GM19397 (cell line): ENCODE data around the gene LKAAEAR1.
A peak's percentile ranks its signal among the peaks of the same experiment; 100 is the strongest.

Source experiments
- ATAC-seq: cut with Tn5 transposase; IDR thresholded peaks from one replicate; pipeline ENCODE4 v1.9.1; 2021; ENCODE audit warnings: mild to moderate bottlenecking, moderate library complexity; ENCODE audit not compliant: unreplicated experiment

LKAAEAR1 gene

GRCh38 chr20:64080013-64080812, 4.0 kb downstream of the LKAAEAR1 start, which contains the start of gene OPRL1:
OPRL1 (plus strand) TSS chr20:64080082; CDS start chr20:64092721, 12,639 bp downstream.
- ATAC-seq = no peak

DNA sequence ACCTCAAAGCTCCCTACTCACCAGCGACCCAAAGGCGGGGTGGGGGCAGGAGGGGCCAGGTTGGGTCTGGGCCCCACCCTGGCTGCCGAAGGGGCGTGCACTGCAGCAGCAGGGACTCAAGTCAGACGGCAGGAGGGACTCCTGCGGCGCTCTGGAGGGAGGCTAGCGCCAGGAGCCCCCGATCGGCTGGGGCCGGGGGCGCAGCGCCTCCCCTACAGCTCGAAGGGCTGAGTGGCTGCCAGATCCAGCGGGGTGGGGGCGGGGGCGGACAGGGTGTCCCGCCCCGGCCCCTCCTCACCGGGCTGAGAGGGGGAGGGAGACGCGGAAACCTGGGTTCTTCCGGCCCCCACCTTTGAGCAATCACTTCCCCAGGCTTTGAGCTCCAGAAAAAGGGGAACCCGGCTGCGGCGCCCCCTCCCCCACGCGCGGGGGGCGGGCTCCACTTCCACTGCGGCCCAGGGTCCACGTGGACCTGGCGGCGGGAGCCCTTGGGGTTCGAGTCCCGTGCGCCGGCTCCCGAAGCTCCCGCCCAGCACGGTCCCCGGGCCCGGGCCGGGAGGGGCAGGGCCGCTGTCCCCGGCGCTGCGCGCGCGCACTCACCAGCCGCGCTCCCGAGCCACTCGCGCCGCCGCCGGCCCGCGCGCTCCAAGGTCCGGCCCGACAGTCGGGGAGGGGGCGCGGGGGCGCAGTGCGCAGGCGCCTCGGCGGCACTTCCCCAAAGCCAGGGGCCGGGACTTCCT, 4.8 kb downstream of the LKAAEAR1 start, which contains the start of gene RGS19:
Gene RGS19, minus strand, starts transcription at position 246 of the 740 bp plus-strand sequence. CDS start 2,632 bp downstream, outside the sequence.
- peak; percentile 49 for ATAC-seq

DNA sequence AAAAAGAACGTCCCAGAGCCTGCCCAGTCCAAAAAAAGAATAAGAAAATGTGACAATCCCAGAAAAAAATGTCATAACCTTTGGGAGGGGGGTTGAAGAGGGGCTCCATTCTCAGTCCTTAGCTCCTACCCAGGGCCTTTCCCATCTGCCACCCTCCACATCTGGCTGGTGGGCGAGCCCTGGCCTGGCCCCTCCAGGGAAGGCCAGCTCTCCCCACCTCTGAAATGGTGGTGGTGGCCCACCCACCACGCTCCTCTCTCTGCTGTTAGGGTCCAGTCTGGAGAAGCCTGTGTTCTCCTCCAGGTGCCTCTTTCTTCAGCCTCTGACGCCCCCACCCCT, 5.3 kb downstream of the LKAAEAR1 start:
- ATAC-seq = no peak

GRCh38 chr20:64077876-64078551, 6.2 kb downstream of the LKAAEAR1 start:
- ATAC-seq = no peak

DNA sequence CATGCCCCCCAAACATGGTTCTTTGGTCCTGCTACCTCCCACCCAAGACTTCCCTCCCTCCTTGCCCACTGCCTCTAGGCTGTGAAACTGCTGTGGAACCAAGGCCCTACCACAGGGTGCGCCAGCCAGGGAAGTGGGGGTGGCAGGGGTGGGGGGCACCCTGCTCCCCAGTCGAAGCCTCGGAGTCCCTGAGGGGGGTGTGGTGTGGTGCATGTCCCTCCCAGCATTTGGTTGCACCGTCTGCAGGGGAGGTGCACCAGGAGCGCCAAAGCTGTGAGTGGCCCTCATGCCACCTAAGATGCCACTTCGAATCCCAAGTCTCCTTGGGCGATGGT, 6.7 kb downstream of the LKAAEAR1 start:
- ATAC-seq = no peak

GRCh38 chr20:64077094-64077493, 7.1 kb downstream of the LKAAEAR1 start:
- ATAC-seq = no peak

GRCh38 chr20:64076061-64076997, 7.9 kb downstream of the LKAAEAR1 start:
- no peak for ATAC-seq

DNA sequence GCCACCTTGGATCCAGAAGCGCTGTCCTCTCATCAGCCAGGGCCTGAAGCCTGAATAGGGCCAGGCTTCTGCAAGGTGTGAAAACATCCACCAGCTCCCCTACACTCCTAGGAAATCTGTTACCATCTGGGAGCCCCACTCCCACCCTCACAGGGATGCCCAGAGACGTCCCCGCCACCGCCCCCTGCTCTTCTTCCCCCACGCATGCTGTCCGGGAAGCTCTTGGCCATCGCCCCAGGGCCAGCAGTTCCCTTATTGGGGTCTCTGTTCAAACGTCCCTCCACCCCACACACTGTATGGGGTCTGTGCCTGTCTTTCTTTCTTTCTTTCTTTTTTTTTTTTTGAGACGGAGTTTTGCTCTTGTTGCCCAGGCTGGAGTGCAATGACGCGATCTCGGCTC, 8.6 kb downstream of the LKAAEAR1 start:
- no peak for ATAC-seq

DNA sequence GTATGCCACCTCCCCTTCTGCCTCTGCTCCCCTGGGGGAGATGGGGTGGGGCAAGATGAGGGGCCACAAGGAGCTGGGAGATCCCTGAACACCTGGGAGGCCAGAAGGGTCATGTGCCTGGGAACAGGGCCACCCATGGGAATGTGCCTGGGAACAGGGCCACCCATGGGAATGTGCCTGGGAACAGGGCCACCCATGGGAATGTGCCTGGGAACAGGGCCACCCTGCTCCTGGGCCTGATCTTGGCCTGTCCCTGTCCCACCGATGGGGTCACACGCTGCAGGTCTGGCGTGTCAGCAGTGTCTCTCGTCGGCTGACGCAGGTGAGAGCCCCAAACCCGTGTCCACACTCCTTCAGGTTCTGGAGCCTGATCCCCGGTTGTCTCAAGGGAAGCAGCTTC, 9.2 kb downstream of the LKAAEAR1 start:
- ATAC-seq = no peak

DNA sequence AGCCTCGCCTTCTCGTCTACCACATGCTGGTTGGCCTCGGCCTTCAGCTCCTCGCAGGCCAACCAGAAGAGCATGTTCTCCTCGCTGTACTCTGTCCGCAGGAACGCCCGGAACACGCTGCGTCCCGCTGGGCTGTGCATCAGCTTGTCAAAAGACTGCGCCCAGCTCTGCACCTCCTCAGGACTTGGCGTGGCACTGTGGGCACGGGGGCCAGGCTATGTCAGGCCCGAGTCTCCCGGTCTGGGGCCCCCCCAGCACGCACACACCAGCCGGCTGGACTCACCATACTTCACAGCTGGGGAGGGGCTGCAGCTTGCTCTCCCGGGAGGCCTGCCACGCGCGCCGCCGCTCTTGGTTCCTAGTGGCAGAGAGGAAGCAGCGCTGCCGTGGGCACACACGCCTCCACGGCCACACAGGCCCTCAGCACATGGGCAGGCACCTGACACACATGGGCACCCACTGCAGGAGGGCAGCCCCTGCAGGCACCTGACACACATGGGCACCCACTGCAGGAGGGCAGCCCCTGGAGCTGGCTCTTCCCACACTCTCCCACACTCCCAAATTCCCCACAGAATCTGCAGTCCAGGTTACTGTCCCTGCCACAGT, 9.9 kb downstream of the LKAAEAR1 start:
- ATAC-seq = no peak

DNA sequence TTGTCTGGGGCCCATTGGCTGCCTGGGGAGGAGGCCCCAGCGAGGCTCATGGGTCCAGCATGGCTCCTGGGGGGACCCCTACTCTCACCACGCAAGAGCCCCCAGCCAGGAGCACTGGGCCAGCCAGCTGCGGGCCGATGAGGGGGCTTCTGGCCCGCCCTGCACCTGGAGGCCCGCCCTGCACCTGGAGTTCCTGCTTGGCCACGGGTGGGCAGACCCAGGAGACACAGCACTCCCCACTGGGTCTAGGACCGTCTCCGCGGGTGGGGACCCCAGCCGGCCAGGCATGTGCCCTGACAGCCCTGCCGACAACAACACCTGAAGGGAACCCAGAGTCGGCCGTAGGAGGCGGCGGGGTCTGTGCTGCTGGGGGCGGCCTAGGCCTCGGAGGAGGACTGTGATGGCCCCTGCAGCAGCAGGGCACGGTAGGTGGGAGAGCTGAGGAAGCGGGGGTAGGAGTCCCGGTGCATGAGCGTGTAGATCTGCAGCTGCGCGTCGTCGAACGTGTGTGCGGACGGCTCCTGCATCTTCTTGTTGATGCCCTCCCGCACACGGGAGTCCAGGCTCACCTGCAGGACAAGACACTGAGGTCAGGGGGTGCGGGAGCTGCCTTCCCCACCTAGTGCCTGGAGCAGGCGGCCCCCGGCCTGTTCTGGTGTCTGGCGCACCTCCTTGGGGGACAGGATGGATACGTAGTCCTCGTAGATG, 10.6 kb downstream of the LKAAEAR1 start:
- no peak for ATAC-seq

DNA sequence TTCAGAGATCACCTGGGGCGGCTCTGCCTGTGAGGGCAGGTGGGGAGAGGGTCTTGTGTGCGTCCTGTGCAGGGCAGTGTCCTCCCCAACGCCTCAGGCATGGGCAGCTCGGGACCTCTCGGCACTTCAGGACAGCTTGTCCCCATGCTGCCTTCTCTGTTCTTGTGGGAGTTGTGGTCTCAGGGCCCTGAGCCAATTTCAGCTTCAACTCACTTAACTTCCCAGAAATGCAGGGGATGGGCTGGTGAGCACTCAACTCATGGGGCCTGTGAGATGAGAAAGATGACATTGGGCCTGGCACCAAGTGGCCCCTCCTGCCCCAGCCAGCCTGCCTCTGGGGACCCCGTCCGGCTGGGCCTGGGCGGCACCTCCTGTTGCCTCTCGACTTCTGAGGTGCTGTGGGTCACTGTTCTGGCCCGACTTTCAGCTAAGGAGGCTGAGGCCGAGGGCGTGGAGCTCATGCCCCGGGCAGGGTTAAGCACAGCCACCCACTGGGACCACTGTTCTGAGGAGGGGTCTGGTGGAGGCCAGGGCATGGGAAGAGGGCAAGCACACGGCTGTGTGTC, 11.6 kb downstream of the LKAAEAR1 start:
- no peak for ATAC-seq

- ATAC-seq = no peak
Measured at GRCh38 chr20:64071341-64072332, 12.6 kb downstream of the LKAAEAR1 start.

DNA sequence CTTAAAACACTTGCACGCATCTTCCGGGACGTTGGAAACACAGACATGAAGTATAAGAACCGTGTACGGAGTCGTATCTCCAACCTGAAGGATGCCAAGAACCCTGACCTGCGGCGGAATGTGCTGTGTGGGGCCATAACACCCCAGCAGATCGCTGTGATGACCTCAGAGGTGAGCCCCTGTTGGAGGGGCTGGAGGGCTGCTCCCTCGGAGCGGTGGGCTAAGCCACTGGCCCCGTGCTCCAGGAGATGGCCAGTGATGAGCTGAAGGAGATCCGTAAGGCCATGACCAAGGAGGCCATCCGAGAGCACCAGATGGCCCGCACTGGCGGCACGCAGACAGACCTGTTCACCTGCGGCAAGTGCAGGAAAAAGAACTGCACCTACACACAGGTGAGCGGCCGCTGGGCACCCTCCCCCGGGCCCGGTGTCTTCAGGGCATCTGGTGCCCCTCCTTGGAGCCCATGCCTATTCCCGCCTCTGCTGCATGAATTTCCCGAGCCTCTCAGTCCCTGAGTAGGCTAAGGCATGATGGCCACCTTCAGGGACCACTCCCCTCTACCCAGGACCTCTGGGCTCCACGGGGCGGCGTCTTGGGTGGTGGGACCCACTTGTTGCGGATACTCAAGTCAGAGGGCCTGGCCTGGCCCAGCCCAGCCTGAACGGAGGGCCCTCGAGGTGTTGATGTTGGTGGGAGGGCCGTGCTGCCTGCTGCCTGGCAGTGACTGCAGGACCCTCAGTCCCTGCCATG, 13.8 kb downstream of the LKAAEAR1 start:
- ATAC-seq = no peak

- no peak for ATAC-seq
Measured at GRCh38 chr20:64069614-64070243, 14.5 kb downstream of the LKAAEAR1 start.

DNA sequence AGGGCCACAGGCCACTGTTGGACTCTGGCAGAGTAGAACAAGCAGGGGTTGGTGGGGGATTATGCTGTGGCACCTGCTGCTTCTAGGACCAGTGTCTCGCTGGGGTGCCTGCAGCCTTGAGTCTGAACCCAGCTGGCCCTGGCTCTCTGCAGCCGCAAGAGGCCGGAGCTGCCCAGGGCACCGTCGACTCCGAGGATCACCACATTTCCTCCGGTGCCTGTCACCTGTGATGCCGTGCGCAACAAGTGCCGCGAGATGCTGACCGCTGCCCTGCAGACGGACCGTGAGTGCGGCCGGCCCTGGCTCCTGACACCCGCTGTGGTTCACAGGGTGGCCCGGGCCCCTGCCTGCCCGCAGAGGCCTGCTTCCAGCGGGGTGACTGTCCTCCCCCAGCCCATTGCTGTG, 15.0 kb downstream of the LKAAEAR1 start:
- ATAC-seq = no peak
